ENCODE measurements around the gene VPS51.
"Not testable (repeated sequence)": the region's sequence is repeated elsewhere in the genome, so short reads cannot be mapped to it uniquely, and the experiment has no call there.

The VPS51 gene

DNA sequence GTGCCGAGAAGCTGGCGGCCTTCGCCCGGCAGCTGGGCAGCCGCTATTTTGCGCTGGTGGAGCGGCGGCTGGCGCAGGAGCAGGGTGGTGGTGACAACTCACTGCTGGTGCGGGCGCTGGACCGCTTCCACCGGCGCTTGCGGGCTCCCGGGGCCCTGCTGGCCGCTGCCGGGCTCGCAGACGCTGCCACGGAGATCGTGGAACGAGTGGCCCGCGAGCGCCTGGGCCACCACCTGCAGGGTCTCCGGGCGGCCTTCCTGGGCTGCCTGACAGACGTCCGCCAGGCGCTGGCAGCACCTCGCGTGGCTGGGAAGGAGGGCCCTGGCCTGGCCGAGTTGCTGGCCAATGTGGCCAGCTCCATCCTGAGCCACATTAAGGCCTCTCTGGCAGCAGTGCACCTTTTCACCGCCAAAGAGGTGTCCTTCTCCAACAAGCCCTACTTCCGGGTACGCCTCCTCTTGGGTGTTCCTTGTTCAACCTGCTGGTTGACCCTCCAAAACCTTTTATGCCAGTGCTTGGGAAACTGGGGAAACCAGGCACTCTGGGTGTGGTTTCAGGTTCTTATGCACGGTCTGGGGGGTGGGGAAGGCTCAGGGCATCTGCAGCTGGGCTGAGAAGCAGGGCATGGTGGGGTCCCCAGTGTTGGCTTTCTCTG, 12.6 kb downstream of the VPS51 start:
- no peak for DNase-seq

- no peak for DNase-seq
These were observed 13.5 kb downstream of the VPS51 start for GRCh38 chr11:65109231-65110198.

DNA sequence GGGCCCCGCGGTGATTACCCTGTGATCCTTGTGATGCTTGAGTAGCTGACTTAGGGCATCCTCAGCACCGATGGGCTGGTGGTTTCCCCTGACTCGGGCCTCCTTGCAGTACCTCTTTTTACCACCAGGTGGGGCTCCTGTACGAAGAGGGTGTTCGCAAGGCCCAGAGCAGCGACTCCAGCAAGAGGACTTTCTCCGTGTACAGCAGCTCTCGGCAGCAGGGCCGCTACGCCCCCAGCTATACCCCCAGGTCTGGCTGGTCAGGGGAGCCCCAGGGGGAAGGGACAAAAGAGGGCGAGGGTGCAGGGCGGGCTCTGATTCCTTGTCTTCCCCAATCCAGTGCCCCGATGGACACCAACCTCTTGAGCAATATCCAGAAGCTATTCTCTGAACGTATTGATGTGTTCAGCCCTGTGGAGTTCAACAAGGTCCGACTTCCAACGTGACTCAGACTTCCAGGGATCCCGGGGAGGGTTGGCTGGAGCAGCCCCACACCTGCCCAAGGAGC, 14.4 kb downstream of the VPS51 start:
- DNase-seq, result peak; percentile 93 to 100 (median 96)

DNA sequence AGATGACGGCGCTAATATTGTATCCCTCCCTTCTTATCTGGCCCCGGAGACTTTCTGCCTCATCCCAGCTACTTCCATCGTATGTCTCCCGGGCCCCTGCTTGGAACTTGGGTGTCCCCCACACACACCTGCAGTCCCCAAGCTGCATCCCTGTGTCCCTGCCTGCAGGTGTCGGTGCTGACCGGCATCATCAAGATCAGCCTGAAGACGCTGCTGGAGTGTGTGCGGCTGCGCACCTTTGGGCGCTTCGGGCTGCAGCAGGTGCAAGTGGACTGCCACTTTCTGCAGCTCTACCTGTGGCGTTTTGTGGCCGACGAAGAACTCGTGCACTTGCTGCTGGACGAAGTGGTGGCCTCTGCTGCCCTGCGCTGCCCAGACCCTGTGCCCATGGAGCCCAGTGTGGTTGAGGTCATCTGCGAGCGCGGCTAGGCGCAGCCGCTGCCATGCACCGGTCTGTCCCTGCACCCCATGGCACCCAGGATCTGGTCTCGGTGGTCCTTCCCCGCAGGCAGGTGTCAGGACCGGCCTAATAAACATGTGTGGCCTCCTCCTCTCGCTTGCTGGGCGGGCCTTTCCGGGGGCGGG, 15.2 kb downstream of the VPS51 start:
- no peak for DNase-seq

GRCh38 chr11:65111744-65112545, 15.9 kb downstream of the VPS51 start, which contains the start of gene TM7SF2:
TSS of gene TM7SF2 (plus strand) at chr11:65111872. CDS start at chr11:65112016, 144 bp downstream.
- peak; percentile 61 to 92 (median 74) for DNase-seq

- peak; percentile 50 to 76 (median 54) for DNase-seq
These were observed 16.7 kb downstream of the VPS51 start for GRCh38 chr11:65112546-65113360.

DNA sequence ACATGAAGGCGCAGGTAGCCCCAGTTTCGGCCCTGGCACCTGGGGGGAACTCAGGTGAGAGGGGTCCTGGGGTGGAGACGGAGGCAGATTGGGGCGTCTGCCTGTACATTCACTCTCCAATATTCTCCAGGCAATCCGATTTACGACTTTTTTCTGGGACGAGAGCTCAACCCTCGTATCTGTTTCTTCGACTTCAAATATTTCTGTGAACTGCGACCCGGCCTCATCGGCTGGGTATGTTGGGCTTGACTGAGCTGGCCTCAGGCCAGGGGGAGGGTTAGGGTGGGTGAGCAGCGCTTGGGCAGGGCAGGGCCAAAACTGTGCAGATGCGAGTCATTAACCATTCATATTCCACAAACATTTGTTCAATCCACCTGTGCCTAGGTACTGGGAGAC, 17.3 kb downstream of the VPS51 start:
- no peak for DNase-seq

DNA sequence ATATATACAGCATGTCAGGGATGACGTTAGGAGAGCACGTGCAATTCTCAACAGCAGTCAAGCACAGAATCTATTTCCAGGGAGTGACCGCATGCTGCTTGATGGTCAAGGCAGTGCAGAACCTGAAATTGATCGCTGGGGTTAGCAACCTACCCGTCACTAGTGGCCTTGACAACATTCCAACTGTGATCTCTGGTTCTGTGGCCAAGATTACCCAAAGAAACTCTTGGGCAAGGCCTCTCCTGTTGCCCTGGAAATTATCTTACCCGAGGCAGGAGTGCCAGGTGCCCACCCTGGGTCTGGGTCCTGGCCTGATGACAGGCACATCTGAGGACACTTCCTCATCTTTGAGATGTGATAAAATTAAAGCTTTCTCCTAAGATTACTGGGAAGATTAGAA, 17.8 kb downstream of the VPS51 start:
- no peak for DNase-seq

- DNase-seq, result no peak
These were observed 18.6 kb downstream of the VPS51 start for GRCh38 chr11:65114538-65115171.

GRCh38 chr11:65115361-65116082, 19.5 kb downstream of the VPS51 start:
- no peak for DNase-seq

- DNase-seq, result peak in 3 of 4 experiments; percentile 36 to 58 (median 41)
These were observed 20.6 kb downstream of the VPS51 start for GRCh38 chr11:65116370-65117205.

DNA sequence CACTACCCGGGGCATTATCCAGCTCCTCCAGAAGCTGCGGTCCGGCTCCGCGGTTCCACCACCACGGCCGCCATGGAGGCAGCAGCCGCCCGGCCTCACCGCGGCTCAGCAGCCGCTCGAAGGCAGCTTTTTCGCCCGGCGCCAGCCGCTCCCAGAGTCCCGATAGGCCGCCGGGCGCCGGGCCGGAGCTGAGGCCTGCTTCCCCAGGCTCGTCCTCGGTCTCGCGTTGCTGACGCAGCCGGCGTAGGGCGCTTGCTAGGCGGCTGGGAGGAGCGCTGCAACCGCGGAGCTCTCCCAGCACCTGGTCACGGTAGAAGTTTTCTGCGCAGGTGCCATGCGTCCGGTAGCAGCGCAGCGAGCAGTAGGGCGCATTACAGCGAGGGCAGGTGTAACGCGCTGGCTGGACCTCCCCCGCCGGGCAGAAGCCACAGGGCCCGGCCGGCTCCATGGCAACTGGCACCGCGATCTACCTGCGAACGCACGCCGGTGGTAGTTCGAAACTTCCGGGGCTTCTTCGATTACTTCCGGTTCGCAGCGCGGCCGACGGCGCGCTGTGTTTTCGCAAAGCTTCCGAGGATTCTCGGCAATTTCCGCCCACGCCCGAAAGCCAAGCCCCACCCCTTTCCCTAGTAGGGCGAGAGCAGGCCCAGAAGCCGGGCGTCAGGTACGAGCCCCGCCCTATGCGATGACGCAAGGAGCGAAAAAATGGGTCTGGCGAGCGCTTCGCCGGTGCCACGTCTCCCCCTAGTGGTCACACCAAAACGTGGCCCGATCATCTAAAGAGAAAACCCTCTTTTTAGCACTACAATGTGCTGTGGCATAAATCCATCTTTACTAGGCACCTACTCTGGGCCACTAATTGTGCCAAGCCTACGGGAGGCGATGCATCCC, 21.4 kb downstream of the VPS51 start, which contains the start of gene ZNHIT2:
Gene ZNHIT2 (minus strand): TSS at position 496 of the 891 bp plus-strand sequence. CDS start 48 bp downstream, at position 448.
- peak; percentile 99 to 100 (median 100) for DNase-seq

DNA sequence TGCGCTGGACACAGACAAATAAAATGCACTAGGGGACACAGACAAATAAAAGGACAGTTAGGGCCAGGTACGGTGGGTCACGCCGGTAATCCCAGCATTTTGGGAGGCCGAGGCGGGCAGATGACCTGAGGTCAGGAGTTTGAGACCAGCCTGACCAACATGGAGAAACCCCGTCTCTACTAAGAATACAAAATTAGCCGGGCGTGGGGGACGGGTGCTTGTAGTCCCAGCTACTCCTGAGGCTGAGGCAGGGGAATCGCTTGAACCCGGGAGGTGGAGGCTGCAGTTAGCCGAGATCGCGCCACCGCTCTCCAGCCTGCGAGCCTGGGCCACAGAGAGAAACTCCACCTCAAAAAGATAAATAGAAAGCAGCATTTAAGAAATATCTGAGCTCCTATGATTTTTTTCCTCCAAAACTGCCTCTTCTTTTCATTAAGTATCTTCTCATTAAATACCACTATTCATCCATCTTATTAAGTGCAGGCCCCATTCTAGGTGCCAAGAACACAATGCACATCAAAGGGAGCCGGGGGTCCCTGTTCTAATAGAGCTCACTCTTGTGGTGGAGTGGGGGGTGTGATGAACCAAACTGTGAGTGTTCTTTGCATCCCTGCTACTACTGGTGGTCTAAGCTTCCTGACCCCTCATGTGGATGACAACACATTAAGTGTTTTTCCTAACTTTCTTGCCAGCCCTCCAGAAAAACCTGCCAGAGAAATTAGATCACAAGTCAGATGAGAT, 22.3 kb downstream of the VPS51 start:
- no peak for DNase-seq

DNA sequence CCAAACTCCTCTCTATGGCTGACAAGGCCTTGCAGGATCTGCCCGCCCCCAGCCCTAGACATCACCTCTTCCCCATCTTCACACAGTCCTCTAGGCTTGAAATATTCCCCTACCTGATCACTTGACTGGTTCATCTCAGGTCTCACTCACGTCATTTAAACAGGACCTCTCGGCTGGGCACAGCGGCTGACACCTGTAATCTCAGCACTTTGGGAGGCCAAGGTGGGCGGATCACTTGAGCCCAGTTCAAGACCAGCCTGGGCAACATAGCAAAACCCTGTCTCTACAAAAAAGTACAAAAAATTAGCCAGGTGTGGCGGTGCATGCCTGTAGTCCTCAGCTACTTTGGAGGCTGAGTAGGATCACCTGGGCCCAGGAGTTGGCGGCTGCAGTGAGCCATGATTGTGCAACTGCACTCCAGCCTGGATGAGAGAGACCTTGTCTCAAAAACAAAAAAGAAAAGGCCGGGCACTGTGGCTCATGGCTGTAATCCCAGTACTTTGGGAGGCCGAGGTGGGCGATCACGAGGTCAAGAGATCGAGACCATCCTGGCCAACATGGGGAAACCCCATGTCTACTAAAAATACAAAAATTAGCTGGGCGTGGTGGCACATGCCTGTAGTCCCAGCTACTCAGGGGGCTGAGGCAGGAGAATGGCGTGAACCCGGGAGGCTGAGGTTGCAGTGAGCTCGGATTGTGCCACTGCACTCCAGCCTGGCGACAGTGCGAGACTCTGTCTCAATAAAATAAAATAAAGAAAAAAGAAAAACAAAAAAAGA, 23.1 kb downstream of the VPS51 start:
- DNase-seq, result not testable (repeated sequence)

- DNase-seq, result no peak
These were observed 23.6 kb downstream of the VPS51 start for GRCh38 chr11:65119670-65119995.

DNA sequence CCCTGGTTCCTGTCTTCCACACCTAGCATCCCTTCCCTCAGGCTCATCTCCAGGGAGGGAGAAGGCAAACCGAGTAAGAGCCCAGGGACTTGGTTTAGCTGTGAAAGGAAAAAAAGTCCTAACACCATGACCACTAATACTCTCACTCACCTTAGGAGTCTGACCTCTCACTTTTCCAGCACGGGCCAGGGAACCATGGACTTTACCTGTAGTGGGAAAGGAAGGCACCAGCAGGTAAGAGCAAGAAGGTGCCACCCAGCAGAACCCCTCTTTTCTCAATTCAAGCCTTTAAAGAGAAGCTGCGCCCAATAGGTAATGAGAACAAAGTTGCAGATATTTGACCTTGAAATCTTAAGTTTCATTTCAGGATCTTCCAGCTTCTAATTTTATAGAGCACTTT, 24.8 kb downstream of the VPS51 start:
- no peak for DNase-seq

DNA sequence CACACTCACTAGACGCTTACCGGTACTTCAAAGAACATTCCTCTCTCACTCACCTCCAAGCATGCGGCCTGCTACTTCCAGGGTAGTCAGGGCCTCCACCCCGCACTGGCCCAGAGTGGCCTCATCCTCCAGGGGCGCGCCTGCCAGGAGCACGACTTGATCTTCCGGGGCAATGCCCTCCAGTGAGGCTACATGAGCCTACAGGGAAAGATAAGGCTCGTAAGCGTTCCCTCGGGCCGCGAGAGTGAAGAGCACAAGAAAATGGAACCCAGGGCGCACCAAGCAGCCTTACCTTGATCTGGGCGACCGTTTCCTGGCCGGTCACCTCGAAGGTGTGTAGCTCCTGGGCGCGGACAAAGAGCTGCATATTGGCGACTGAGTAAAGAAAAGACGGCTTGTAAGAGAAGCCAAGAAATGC, 25.4 kb downstream of the VPS51 start:
- no peak for DNase-seq
